T-helper 22 cell (primary cell): Measurements from ENCODE around the gene ASZ1.

Experiments used
- DNase-seq: peaks from one replicate; pipeline ENCODE4 v3.0.0-alpha.2; 2020; ENCODE audit warnings: low read depth

ASZ1 gene

GRCh38 chr7:117346161-117346560 is 81.1 kb downstream of the ASZ1 start:
- DNase-seq, result no peak

DNA sequence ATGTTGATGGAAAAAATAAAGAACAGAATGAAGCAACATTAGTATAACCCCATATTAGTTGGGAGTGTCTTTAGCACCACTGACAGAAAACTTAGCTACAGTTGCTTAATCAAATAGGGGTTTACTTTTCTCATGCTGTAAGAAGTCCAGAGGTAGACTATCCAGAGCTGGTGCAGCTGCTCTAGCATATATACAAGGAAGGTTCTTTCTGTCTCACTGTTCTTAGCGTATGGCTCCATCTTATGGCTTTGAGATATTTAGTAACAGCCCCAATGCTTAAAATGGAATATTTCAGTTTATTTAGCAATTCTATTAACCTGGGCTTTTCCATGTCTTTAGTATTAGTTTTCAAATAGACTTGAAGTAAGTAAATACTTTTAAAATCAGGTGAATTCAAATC is 89.3 kb downstream of the ASZ1 start:
- DNase-seq, result no peak

- DNase-seq, result no peak
These were observed 94.1 kb downstream of the ASZ1 start for GRCh38 chr7:117333168-117333567.

GRCh38 chr7:117332031-117332430 is 95.3 kb downstream of the ASZ1 start:
- DNase-seq, result no peak

- no peak for DNase-seq
These were observed 101.5 kb downstream of the ASZ1 start for GRCh38 chr7:117325836-117326235.

DNA sequence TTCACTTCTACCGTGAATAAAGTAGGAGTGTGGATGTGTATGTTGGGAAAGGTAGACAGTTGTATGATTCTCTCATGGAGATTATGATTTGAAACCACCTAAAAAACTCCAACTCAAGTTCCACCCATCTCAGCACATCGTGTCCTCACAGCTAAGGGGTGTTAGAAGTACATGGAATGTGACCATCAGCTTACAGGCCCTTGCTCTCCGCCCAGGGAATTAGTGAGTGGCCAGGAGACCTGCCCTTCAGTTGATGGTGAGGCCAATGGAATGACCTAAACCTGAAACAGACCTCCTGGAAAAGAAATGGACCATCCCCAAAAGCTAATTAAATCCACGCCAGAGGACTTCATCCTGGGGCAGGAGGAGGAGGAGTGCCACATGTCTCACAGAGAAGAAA is 102.3 kb downstream of the ASZ1 start:
- no peak for DNase-seq

- no peak for DNase-seq
These were observed 103.2 kb downstream of the ASZ1 start for GRCh38 chr7:117323851-117324711.

DNA sequence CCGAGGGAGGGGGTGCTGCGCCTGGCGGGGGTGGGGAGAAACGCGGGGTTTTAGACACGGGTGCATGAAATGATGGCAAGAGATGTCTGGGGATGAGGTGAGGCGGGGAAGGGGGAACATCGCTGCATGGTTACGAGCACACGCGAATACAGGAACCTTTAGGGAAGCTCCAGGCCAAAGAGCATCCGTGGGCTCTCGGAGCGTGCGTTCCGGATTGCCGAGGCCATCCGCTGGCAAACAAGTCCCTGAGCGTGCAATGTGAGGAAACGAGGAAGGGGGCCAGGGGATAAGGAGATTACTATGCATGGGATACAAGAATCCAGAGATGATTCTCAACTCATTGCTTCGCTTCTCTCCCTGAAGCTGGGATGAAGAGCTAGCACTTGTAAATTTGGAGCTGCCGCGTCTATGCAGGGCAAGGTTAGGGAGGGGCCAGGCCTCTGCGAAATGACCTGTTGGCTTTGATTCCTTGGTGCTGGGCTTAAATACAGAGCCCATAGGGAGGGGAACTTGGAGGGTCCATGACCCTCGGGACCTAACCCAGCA is 103.9 kb downstream of the ASZ1 start:
- no peak for DNase-seq

DNA sequence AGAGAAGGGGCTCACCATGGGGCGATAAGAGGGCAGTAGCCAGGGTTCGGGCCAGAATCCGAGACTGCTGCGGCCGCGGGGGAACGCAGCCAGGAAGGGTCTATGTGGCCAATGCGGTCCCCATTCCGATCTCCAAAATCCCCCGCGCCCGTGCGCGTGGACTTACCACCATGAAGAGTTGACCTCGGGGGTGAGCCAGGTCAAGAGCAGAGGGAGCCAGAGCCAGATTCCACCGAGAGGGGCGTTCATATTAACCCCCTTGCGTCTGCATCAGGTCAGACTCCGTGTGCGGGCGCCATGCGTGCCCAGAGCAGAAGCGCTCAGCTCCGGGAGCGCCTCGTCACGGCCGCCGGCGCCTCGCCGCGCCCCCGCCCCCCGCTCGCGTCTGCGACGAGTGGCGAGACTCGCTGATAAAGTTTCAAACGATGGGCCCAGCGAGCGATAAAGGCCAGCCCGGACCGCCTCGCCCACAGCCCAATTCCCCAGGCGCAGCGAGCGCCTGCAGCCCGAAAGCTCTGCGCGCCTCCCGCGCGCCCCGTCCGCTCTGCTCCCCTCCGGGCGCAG is 104.5 kb downstream of the ASZ1 start, which contains the start of gene WNT2:
TSS of gene WNT2 (minus strand) at position 318 of the 564 bp plus-strand sequence. CDS start at position 249, 69 bp downstream.
- no peak for DNase-seq

DNA sequence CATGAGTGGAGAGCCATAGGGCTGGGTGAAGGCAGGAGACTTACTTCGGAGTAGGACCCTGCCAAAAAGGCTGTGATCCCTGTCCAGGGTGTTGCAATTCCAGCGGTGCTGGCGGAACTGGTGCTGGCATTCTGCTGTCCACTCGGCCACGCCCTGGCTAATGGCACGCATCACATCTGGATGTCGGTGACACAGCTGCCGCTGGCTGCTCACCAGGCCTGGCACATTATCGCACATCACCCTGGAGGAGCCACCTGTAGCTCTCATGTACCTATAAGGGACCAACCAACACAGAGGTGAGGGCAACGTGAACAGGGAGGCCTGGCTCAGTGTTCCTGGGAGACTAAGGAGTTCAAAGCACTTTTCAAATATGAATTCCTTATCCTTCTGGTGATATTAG is 106.8 kb downstream of the ASZ1 start:
- DNase-seq, result no peak

DNA sequence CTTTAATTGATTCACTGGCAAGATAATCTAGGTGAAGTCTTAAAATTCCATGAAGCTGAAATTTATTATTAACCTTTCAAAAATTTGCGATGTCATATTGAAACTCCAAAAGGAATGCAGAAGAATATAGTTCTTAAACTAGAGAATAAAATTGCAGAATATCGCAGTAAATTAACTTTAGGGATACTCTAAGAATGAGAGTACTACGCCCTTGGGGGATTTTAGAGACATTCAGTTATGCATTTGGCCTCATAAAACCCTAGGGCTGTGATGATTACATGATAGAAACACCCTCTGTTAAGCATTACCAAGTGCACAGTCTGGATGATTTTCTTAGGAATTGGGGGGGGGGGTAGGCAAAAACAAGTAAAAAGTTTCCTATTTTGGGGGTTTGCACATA is 108.1 kb downstream of the ASZ1 start:
- no peak for DNase-seq

DNA sequence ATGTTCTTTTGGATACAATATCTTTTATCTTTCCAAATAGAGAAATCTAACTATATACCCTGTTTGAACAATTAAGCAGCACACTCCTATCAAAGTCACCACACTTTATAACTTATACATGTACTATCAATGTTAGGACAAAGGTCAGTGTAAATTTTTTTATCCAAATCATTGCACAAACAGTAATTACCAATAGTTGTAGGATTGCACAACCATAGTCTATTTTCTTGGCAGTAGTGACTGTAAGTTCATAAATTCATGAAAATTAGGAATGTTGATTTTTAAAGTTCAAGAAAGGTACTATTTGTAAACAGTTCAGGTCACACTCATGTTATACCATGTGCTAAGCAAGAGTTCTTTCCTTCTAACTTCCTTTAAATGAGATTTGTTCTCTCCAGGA is 113.7 kb downstream of the ASZ1 start:
- no peak for DNase-seq
